NCI-H524 (cell line): Measurements from ENCODE around the gene MZT2A.
"Not testable (repeated sequence)": the region's sequence is repeated elsewhere in the genome, so short reads cannot be mapped to it uniquely, and the experiment has no call there.

Source experiments
- DNase-seq, 2 experiments: peaks; one replicate each; lab custom pipeline; 2025; lab: John Stamatoyannopoulos, UW

The MZT2A gene

DNA sequence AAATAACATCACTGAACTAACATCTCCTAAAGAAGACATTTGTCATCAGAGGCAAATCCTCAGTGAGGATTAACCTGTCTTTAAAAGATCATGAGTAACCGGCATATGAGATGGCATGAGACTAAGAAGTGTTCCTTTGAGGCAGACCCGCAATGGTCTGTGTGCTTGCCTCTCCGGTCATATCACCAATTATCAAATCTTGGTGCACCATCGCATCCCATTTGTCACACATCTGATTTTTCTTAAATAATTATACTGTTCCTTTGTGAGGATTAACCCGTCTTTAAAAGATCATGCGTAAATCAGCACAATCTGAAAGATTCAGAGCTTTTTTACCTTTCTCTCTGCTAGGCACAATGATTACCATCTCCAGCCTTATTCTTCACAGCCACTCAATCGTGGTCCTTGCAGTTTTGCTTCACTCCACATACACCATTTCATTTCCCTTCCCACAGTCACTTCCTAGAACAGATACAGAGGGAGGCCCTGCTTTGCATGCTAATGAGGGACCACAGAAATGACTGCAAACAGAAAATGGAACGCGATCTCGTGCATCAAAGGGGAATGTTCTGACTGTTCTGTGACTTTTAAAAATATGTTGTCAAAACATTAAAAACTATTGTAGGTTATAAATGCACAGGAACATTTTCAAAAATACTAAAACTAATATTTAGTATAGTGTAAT is 40.8 kb downstream of the MZT2A start:
- not testable (repeated sequence) for DNase-seq

DNA sequence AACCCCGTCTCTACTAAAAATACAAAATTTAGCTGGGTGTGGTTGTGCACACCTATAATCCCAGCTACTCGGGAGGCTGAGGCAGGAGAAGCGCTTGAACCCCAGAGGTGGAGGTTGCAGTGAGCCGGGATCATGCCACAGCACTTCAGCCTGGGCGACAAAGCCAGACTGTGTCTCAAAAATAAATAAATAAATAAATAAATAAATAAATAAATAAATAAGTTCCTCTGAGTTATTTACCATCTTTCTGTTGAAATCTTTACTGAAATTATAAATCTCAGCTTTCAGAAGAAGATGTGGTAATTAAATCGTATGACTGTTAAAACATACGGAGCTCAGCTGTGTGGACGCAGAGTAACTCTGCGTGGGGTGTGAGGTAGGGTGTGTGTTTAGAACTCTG is 44.2 kb downstream of the MZT2A start:
- DNase-seq = not testable (repeated sequence)

DNA sequence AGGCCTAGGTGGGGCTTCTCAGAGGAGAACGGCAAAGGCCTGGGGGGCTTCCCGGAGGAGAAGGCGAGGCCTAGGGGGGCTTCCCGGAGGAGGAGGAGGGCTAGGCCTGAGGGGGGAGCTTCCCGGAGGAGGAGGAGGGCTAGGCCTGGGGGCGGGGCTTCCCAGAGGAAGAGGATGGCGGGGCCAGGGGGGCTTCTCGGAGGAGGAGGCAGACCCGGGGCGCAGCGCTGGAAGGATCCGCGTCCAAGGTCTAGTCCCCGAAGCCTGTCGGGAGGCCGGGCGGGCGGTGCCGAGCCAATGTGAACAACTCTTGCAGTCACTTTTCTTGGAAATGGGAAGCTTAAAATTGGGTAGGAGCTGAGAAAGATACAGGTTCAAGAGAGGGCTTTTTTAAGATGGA is 46.3 kb downstream of the MZT2A start:
- no peak for DNase-seq

DNA sequence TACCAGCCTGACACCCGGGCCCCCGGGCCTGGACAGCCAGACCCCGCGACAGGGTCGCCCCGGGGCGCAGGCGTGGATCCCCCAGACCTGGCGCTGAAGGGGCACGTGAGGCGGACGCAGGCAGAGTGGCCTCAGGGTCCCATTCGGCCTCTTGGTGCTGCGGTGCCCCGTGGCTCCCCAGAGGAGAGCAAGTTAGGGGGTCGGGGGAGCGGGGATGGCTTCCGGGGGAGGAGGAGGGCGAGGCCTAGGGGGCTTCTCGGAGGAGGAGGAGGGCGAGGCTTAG is 46.7 kb downstream of the MZT2A start:
- not testable (repeated sequence) for DNase-seq

DNA sequence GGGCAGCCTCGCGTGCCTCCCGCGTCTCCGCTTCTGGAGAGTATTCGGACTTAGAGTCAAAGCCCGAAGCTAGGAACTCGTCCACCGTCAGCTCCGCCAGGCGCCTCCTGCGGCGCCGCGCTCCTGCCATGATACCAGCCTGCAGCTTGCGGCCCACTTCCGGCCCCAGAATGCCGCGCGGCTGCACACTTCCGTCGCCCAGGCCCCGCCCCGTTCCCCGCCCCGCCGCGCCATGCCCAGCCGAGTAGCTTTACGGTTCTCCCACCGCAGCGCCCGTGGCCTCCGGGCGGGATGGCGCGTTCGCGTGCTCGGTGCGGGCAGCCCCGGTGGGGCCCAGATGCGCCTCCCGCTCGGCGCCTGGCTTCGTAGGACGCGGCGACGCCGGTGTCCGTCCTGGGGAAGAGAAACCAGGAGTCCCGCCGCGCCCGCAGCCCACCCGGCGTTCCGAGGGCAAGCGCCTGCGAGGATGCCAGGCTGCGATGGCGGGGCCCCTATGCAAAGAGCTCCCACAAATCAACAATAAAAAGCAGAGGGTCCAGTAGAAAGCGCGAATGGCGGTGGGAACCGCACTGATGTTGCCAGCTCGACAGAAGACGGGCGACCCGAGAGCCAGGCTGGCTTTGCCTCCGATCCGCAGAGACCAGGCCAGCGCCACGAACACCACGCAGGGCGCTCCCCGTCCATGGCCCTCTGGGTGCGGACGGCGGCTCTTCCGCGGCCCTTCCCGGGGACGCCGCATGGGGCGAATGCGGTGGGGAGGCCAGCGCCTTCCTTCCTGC is 47.3 kb downstream of the MZT2A start:
- not testable (repeated sequence) for DNase-seq

DNA sequence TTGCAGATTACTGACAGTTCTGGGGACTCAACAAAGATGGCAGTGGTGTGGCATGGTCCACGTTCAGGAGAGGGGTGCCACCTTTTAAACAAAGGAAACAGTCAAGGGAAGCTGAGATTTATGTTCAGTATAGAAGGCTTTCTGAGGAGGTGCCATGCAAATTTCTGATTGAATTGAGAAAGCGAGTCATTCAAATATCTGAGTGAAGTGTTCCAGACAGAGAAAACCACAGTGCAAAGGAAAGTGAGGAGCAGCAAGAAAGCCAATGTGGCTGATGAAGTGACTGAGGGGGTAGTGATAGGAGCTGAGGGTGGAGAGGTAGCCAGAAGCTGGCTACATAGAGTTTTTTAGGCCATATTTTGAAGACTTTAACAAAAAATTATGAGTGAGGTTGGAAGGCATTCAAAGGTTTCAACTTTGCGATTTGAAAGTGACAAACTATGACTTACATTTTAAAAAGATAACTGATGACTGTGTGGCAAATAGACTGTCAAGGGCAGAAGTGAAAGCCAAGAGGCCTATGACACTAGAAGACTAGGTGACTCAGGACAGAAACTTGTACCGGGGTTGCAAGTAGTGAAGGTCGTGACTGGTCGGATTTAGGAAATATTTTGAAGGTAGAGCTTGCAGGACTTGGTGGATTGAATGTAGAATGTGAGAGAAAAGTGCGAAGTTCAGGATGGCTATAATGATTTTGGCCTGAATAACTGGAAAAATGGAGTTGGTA is 51.3 kb downstream of the MZT2A start:
- not testable (repeated sequence) for DNase-seq
